Measurements from ENCODE around the gene ZNF25.
"Not testable (repeated sequence)": the region's sequence is repeated elsewhere in the genome, so short reads cannot be mapped to it uniquely, and the experiment has no call there.

The ZNF25 gene

DNA sequence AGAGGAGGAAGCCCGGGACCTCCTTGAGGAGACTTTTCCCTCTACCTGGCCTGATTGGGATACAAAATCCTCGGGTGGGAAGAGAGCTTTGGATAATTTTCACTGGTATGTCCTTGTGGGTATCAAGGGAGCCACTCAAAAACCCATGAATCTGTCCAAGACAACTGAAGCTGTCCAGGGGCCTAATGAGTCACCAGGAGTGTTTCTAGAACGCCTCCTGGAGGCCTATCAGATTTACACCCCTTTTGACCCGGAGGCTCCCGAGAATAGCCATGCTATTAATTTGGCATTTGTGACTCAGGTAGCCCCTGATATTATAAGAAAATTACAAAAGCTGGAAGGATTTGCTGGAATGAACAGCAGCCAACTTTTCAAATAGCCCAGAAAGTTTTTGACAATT lies 38.6 kb downstream of the ZNF25 start:
- no peak for DNase-seq

DNA sequence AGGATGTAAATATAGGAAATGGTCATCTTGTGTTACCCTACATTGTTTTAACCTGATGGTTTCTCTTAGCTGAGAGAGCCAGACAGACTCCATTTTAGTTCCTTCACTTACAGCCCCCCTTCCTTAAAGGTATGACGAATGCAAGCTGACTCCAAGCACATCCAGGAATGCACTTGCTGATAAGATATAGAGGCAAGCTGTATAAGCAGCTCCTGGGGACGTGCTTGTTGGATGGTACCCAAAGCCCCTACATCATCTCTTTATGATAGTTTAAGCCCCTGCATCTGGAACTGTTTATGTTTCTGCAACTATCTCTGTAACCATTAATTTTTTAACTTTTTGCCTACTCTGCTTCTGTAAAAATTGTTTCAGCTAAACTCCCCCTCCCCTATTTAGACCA lies 41.7 kb downstream of the ZNF25 start:
- DNase-seq = no peak

DNA sequence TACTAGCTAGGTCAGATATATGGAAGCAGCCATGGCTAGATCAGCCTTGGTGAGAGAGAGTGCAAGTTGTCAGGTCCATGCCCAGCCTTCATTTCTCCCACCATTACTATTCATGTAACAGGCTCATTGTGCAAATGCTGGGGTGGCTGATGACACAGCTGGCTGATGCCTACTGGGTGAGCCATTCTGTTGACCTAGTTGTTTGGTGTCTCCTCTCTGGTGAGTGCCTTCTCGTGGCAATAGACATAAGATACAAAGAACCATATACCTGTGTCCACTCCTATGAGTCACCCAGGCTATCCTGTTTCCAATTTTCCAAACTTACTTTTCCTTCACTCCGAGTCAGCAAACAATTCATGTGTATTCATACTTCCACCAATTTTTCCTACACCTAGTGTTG lies 46.0 kb downstream of the ZNF25 start:
- DNase-seq = no peak

DNA sequence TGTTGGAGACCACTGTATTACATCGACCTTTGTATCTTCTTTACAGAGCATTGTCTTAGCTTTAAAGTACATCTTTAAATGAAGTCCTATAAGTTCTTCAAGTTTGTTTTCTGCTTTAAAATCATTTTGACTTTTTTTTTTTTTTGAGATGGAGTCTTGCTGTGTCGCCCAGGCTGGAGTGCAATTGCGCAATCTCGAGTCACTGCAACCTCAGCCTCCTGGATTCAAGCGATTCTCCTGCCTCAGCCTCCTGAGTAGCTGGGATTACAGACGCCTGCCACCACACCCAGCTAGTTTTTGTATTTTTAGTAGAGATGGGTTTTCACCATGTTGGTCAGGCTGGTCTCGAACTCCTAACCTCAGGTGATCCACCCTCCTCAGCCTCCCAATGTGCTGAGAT lies 68.3 kb downstream of the ZNF25 start:
- not testable (repeated sequence) for DNase-seq

DNA sequence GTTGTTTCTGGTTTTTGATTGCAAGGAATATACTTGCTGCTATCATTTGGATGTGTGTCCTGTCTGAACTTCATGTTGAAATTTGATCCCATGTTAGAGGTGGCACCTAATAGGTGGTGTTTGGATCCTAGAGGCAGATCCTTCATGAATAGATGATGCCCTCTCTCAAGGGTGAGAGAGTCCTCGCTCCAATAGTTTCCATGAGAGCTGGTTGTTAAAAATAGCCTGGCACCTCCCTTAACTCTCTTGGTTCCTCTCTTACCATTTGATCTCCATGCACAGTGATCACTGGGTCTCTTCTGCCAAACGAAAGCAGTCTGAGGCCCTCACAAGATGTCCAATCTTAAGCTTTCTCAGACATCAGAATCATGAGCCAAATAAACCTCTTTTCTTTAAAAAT lies 70.1 kb downstream of the ZNF25 start:
- DNase-seq = no peak

All from DMS153 (cell line).